CD4-positive, alpha-beta T cell treated with Interleukin-4 for 4 hours (primary cell): Measurements from ENCODE around the gene PUSL1.

Experiments used
- DNase-seq: peaks from one replicate; pipeline ENCODE4 v3.0.0-alpha.2; 2020

PUSL1 gene

GRCh38 chr1:1354271-1355247, 46.2 kb downstream of the PUSL1 start:
- no peak for DNase-seq

GRCh38 chr1:1355416-1355815, 47.0 kb downstream of the PUSL1 start:
- no peak for DNase-seq

DNA sequence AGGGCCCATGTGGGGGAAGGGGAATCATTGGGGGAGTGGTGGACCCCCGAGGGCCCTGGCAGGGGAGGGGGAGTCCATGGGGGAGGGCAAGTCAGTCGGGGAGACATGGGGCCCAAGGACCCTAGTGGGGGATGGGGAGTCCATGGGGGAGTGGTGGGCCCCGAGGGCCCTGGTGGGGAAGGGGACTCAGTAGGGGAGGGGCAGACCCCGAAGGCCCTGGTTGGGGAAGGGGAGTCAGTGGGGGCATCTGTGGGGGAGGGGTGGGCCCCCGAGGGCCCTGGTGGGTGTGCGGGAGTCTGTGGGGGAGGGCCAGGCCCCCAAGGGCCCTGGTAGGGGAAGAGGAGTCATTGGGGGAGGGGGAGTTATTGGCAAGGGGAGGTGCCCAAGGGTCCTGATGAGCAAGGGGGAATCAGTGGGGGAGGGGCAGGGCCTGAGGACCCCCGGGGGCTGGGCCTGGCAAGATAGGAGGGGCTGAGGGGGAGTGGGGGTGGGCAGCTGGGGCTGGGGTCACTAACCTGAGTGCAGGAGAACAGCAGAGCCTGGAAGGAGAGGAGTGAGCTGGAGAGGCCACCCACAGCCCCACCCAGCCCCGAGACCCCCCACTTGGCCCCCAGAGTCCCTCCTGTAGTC, 47.9 kb downstream of the PUSL1 start:
- no peak for DNase-seq

DNA sequence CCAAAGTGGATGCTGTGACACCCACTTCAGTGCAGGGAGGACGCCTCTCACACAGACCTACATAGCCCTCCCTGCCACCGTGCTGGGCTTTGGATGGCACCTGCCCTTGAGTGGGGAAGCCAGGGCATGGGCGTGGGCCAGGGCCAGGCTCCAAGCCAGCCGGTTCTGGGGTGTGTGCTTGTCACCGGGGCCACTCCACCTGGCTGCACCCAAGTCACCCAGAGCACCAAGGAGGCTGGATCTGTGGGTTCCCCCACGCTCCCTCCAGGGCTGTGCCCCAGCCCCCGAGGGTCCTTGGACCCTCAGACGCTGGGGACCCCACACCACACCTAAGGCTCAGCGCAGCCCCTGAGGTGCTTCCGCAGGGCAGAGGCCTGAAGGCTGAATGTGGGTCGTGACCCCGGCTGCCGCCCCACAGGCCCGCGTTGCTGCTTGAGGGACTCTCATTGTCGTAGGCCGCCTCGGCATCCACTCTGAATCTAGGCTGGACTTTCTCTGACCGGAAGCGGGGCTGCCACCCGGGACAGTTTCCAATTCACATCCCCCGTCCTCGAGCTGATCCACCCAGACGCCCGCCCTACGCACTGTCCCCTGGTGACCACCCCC, 48.5 kb downstream of the PUSL1 start:
- no peak for DNase-seq

- no peak for DNase-seq
Measured at GRCh38 chr1:1357871-1358432, 49.6 kb downstream of the PUSL1 start.

DNA sequence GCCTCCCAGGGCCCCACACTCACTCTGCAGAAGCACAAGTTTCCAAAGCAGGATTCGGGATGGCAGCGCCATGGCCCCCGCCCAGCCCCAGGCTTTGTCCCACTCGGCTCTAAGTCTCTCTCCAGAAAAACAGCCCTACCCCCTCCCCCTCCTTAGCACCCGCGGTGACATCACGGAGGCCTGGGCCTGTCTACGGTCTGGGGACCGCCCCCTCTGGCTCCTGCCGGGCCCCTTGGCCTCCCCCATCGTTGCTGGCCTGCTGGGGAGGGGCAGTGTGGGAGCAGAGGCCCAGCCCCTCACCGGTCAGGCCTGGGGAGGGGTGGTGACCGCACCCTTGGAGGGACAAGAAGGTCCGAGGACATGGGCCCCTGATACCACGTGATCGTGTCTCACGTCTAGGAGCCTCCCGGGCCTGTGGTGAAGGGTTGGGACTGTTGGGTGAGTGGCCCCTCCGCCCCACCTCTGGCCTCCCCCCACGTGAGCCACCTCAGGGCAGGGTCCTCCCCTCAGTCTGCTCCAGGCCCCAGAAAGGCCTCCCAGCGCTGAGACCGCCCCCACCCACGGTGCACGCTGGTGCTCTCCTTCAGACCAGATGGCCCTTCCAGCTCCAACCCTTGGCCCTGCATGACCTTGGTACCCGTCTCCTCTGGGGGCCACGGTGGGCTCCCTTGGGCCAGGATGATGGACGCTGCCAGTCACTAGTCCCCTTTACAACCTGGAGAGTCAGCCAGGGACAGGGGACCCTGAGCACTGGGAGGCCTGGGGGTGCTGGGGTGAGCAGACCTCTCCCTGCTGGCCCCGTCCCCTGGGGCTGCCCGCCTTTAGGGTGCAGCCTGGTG, 50.3 kb downstream of the PUSL1 start, which contains the start of gene MXRA8:
TSS of gene MXRA8 (minus strand) at position 123 of the 839 bp plus-strand sequence. CDS start at position 72, 51 bp downstream.
- DNase-seq: no peak

DNA sequence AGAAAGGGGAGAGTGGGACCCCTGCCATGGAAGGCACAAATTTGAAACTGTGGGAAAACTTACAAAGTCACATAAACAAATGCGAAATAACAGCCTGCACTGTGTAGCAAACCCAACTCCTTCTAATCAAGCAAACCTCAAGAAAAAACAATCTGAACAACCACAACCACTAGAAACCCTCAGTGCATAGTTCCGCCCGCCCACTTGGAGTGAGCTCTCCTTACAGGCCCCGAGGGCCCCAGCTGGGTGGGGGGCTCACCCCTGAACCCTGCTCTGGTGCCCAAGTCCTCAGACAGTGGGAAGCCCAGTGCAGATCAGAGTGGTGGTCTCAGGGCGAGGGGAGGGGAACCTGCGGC, 50.9 kb downstream of the PUSL1 start:
- no peak for DNase-seq

DNA sequence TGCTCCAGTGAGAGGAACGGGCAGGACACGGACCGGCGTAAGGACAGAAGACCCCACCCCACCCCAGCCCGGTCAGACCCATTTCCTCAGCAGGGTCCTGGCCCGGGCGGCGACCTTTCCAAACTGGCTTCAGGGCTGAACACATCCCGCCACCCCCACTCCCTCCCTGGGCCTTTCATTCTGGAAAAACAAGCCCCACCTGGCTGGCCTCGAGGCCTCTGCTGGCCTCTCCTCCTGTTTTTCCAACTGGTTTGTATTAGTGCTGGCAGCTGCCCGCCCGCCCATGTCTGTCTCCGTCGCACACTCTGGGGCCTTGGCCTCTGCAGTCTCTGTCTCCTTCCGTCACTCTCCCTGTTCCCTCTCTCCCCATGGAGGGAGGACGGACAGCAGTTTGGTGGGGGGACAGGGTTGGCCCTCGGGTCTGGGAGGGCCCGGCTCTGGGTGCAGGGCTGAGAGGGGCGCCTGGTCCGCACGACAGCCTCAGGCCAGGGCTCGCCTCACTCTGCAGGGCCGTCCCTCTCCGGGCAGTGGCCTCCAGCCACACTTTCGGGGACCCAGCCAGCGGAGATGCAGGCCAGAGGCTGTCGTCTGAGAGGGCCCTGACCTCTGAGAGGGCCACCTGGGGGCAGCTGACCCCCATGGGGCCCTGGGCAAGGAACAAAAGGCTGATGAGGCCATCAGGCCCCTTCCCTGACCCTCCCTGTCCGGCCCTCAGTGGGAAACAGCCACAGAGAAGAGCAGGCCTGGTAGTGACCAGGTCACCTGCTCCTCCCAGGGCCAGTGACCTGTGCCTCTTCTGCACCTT, 51.5 kb downstream of the PUSL1 start:
- no peak for DNase-seq

DNA sequence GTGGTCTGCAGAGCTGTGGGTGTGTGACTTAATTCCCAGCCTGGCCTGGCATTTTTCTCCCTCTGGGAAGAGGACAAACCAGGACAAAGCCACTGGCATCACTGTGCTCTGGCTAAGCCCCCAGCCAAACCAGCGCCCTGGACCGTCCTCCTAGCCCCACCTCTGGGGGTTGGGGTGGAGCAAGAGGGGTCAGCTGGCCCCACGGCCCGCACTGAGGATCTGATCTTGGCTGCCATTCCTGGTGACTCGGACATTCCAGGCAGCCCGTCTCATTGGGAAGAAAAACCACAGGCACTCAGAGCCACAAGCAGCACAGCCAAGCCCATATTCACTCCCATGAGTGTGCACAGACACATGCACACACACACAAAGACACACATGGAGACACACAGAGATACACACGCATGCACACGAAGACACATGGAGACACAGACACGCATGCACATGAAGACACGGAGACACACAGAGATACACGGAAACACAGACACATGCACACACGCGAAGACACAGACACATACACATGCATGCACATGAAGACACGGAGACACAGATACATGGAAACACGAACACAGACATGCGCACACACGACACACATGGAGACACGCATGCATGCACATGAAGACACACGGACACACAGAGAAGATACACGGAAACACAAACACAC, 52.2 kb downstream of the PUSL1 start:
- DNase-seq: no peak
